ENCODE results near the gene HUS1.
"Not testable (repeated sequence)": the region's sequence is repeated elsewhere in the genome, so short reads cannot be mapped to it uniquely, and the experiment has no call there.

The HUS1 gene

GRCh38 chr7:47924266-47924665 is 55.1 kb downstream of the HUS1 start:
- DNase-seq = no peak

GRCh38 chr7:47923081-47923875 is 56.1 kb downstream of the HUS1 start:
- not testable (repeated sequence) for DNase-seq

- DNase-seq = not testable (repeated sequence)
Measured at GRCh38 chr7:47916514-47916913, 62.9 kb downstream of the HUS1 start.

GRCh38 chr7:47915616-47915976 is 63.8 kb downstream of the HUS1 start:
- no peak for DNase-seq

- DNase-seq = no peak
Measured at GRCh38 chr7:47914717-47915615, 64.4 kb downstream of the HUS1 start.

All from amygdala (tissue), 56 donors.